HG02884 (cell line): ENCODE measurements around the gene KIT.

Experiments
- ATAC-seq: cut with Tn5 transposase; IDR thresholded peaks from one replicate; pipeline ENCODE4 v1.9.1; 2021; ENCODE audit warnings: mild to moderate bottlenecking, moderate library complexity; ENCODE audit not compliant: unreplicated experiment

KIT gene

DNA sequence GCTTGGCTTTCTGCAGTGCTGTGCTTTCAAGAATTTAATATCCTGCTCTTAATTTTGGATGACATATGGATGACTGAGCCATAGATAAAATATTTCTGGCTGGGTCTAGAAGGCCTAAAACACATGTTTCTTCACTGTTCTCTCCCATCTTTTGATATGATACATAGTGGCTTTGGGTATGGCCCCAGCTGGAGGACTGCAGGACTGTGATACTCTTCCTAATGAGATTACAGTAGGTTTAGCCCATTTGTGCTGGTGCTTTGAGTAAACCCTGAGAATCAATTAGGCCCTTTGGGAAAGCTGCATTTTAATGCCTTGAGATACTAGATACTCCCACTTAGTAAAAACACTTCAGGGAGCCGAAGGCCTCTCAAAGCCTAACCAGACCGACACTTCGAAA lies 38.0 kb downstream of the KIT start:
- ATAC-seq, result no peak

DNA sequence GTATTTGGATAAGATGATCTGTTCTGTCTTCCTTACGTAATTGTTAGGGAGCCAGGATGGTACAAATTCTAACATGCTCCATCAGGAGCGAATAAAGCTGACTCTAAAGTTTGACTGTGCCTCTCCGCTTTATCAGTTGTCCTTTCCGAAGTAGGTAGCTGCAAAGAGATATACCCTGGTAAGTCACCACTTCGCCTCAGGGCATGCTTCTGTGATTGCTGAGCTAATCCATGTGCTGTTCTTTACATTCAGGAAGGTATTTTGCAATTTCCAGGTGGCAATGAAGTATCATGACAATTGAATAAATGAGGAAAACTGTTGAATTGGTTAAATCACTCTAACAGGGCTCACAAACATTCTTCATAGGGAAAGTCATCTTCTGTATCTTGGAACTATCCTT lies 38.9 kb downstream of the KIT start:
- no peak for ATAC-seq

DNA sequence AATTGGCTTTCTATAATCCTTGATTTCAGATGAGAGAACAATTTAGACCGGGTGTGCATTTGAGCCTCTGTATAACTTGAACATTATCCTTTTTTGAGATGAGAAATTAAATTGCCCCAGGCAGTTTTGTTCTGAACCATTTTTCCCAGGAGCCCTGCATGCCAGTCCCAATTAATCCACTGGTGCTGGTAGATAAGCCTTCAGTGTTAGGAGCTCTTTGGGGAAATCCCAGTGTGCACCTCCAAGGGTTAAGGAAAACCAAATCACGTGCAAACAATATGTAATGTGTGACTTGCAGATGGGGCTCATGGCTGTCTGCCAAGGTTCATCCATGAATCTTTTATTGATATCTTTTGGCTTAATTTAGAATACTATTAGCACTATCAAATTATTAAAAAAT lies 43.2 kb downstream of the KIT start:
- ATAC-seq, result no peak

DNA sequence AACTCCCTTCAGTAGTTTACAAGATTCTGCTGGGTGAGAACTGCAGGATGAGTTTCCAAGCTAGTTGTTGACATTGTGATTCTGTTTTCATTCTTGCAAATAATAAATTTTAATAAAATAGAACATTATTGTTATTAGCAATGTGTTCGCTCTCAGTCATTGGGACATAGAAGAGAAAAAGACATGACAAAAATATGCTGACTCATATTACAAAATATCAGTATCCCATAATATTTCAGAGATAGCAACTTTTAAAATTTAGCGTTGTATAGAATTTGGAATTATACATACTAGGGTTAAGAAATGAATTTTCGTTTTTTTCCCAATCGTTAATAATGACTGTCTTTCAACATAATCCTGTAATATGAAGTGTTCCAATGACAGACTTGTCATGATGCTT lies 45.4 kb downstream of the KIT start:
- no peak for ATAC-seq

DNA sequence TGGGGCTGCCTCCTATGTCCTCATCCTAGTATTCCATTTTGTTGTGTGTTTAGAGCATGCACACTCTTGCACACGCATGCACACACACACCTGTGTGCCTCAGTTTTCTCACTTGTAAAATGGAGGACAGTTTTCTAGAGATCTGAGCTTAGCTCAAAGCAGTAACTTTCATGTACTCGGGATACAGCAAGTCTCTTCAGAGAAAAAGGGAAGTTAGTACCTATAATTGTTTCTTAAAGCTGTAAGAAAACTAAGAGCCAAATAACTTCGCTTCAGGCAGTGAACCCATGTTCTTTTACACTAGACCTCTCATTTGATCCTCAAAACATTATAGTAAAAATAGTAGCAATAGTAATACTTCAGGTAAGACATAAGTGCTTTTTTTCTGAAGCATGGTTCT lies 49.6 kb downstream of the KIT start:
- no peak for ATAC-seq

DNA sequence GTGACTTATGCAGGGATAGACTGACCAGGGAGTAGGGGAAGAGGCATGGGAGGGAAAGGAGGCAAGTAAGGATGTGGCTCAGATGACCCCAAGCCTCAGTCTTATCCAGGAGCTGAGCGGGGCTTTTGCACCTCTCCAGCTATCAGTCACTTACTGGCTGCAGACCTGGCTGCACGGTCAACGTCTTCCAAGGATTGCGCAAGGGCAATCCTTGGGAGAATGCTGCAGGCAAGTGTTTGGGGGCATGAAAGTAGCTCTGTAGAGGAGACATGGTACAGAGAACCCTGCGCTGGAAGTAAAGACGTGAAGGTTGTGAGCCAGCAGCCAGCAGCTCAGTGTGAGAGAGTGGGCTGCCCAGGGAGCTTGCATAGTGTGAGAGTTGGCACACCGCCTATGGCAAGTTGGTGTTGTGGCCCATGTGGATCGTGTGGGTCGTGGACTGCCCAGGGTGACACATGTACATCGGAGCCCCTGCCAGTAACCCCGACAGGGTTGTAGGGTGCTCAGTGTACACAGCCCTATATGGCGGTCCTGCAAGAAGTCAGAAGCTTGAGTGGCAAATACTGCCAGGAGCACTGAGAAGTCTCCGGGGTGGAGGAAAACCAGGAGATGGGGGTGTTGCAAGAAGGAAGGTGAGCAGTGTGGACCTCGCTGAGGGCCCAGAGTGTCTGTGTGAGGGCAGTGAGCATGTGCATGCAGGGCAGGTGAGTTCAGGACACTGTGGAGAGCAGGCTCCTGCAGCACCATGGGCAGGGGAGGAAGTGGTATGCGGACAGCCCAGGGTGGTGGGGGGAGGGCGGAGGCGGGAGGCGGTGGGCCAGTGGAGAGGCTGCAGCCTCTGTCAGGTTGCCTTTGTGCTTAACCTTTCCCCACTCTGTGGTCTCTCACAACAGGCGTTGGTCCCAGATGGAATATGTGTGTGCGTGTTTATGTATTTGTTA lies 50.9 kb downstream of the KIT start:
- no peak for ATAC-seq

DNA sequence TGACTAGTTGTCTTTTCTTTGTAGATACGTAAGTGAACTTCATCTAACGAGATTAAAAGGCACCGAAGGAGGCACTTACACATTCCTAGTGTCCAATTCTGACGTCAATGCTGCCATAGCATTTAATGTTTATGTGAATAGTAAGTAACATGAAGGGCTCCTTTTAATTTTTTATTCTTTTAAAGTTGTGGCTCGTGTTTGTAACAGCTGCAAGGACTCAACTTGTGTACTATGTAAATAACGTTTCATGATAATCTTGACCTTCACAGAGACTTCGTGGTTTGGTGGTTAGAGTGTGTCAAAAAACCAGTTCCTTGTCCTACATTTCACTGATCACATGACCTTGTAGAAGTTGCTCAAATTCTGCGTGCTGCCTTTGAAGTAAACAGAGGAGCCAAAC lies 51.6 kb downstream of the KIT start:
- ATAC-seq, result no peak

DNA sequence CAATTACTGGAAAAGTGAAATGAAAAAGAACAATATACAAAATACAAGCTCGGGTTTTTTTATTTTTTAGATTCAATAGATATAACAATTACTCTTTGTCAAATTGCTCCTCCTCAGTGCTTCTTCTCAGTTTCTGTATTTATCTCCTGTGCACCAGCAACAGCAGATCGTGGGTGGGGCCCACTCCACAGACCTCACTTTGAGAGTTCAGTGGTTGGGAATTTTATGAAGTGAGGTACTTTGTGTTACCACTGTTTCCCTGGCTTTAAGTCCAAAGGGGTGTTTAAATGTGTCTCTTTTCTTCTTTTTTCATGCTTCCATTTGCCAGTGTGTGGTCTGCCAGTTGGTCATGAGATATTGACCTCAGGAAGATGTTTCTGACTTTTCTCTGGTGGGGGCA lies 54.4 kb downstream of the KIT start:
- no peak for ATAC-seq

DNA sequence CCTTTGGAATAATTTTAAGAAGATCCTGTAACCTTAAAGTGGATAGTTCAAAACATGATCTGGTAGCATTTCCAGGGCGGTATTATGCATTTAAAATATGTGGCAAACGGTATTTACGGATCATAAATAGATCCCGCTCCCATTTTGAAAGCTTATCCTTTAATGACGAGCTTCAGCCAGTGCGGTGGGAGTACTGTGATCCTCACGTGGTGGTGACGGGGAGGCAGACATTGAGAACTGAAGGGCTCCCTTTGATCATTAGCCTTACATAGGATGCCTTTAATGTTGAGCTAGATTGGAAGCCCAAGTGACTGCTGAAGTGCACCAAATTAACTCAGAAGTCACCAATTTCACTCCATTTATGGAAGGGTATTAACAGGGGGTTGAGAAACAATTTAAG lies 56.9 kb downstream of the KIT start:
- ATAC-seq, result no peak

DNA sequence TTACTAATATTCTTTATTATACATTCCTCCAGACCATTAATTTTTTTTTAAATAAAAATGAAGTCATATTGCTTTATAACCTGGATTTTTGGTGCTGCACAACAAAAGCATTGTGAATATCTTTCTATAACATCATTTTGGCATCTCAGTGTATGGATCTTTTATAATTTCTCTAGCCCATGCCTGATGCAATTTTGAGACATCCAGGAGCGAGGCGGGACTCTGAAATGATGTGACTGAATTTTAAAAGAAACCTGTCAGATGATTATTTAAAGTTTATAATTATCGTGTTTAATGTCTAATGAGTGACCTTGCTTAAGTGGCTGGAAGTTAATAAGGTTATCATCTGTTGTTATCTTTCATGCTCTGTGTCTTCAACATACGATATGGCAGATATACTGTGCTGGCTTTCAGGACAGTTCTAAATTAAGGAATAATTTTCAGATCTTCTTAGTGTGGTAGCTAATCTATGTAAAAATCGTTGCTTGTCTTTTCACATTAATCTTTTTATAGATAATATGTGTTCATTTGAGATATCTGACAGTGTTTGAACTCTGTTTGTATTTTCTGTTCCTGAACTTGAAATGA lies 58.8 kb downstream of the KIT start:
- ATAC-seq, result no peak

DNA sequence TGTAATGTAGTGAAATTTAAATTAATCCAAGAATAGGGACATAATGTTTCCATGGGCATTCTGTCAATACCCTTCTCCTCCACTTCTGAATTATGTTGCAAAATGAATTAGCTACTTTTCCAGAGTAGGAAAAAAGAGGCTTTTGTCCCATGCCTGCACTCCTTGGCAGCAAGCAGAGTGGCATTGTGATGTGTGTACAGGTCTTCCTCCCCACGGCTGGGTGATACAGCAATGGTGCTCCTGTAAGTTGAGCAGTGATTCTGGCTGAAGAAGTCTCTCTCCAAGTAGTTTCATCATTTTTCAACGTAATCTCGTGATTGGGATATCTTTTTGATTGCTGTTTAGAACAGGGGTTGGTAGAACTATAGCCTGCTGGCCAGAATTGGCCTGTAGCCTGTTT lies 59.9 kb downstream of the KIT start:
- ATAC-seq, result no peak

DNA sequence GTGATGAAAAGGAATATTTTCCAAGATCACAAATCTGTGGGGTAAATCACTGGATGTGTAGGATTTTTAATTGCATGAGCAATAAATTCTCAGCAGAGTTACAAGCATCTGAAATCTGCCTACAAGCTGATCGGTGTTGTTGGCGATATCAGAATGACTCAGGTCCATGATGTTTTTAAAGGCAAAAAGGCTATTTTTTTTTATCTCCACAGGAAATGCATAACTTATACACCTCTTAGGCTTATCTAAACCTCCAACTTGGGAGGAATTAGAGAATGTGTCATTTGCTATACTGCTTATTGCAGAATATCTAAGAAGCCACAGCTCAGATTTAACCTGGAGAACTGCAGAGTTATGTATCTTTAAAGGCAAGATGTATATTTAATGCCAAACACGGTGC lies 61.6 kb downstream of the KIT start:
- no peak for ATAC-seq

DNA sequence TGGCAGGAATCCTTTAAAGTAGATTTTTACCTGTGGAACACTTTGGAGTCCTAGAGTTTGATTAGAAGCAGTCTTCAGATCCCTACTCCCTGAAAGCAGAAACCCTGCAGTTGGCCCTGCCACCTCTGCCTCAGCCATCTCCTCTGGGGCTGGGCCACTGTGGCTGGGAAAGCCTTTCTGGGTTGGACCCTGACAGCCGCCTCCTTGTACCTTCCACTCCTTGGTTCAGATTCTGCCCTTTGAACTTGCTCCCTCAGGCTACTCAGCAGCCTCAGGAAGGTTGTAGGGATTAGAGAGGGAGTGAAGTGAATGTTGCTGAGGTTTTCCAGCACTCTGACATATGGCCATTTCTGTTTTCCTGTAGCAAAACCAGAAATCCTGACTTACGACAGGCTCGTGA lies 65.5 kb downstream of the KIT start:
- no peak for ATAC-seq

DNA sequence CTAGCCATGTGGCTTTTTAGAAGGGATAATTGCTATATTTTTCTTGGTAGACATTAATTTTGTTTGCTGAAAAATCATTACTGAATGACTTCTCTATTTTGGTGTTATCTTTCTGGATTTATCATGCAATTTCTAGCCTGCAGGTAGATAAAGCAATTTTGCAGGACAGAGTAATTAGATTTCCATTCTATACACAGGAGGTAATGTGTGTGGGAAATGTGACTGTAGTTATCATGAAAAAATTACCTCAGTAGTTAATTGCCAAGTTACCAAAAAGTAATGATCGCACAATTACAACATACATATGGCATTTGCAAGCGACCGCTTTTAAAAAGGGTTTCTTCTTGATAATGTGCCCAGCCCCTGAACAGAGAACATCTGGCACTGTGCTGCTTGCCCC lies 66.1 kb downstream of the KIT start:
- no peak for ATAC-seq

DNA sequence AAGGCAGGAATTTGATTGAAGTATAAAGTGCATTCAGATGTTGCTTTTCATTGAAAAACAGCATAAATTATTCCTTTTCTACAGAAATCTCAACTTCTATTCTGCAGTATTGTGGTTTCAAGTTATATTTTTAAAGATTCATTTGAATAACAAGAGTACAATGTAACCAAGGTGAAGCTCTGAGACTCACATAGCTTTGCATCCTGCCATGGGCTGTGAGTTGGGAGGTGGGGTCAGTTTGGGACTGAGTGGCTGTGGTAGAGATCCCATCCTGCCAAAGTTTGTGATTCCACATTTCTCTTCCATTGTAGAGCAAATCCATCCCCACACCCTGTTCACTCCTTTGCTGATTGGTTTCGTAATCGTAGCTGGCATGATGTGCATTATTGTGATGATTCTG lies 69.2 kb downstream of the KIT start:
- ATAC-seq, result peak; percentile 33

DNA sequence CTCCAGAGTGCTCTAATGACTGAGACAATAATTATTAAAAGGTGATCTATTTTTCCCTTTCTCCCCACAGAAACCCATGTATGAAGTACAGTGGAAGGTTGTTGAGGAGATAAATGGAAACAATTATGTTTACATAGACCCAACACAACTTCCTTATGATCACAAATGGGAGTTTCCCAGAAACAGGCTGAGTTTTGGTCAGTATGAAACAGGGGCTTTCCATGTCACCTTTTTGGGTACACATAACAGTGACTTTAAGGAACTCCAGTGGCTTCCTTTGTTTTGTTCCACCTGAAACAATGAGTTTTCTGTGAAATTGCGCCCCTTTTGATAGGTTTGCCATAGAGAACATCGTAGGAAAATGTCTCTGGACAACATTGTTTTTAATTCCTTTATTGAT lies 69.6 kb downstream of the KIT start:
- peak; percentile 64 for ATAC-seq

DNA sequence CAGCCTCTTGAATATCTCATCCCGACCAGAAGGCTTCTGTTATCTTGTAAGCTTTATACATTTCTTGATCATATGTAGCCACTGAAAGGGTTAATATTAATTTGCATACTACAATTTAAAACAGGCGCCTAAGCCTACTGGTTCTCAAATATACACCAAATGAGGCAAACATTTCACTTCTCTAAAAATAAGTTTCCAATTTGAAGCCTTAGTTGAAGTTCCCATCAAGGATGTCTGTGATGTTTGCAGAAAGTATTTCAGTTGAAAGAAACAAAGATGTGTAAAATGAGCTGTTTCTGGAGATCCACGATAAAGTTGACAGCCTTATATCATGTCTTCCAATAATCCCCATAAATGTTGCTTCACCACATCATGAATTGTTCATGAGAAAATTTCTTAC lies 70.6 kb downstream of the KIT start:
- ATAC-seq, result no peak

DNA sequence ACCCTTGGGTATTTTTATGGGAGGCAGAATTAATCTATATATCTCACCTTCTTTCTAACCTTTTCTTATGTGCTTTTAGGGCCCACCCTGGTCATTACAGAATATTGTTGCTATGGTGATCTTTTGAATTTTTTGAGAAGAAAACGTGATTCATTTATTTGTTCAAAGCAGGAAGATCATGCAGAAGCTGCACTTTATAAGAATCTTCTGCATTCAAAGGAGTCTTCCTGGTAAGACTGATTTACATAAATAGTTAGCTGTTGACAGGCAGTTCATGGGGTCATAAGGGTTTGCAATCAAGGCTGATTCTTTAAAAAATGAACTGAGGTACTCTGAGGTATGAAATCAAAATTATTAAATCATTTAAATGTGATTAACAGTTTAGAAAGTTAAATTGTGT lies 71.5 kb downstream of the KIT start:
- no peak for ATAC-seq

DNA sequence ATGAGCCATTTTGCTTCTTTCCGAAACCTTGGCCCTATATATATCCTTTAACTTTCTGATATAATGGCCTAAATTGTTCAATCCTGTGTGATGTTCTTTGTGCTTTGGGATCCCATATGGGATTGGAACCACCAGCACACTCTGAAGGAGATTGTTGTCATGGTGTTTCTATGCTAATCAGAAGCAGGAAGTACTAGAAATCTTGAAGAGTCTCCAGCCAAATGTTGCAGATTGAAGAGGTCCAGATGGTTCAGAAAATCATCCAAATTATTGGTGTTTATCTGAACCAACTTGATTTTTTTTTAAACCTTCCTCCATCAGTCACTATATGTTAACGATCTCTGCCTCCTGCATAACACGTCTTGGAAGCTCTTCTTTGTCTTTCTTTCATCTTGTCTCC lies 72.8 kb downstream of the KIT start:
- ATAC-seq, result no peak

DNA sequence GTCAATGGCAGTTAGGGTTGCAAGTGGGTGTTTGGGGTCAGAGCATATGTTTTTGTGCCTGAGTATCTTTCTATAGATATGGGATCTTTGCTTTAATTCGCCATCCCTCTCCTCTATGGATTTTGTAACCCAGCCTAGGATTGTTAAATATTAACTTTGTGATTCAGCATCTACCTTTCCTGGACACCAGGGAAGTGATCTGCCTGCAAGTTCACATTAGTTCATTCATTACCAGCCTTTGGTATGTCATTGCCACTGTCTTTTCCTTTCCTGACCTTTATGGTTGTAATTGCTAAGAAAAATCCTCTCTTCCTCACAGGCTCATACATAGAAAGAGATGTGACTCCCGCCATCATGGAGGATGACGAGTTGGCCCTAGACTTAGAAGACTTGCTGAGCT lies 73.8 kb downstream of the KIT start:
- no peak for ATAC-seq

DNA sequence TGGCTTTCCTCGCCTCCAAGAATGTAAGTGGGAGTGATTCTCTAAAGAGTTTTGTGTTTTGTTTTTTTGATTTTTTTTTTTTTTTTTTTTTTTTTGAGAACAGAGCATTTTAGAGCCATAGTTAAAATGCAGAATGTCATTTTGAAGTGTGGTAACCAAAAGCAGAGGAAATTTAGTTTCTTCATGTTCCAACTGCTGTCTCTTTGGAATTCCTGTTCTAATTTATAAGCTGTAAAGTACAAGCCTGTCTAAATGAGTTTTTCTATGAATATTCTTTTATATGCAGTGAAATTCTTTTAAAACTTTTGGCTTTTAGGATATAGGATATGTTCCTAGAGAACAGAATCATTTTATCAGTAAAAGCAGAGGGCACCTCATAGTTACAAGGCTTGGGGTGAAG lies 74.2 kb downstream of the KIT start:
- no peak for ATAC-seq

DNA sequence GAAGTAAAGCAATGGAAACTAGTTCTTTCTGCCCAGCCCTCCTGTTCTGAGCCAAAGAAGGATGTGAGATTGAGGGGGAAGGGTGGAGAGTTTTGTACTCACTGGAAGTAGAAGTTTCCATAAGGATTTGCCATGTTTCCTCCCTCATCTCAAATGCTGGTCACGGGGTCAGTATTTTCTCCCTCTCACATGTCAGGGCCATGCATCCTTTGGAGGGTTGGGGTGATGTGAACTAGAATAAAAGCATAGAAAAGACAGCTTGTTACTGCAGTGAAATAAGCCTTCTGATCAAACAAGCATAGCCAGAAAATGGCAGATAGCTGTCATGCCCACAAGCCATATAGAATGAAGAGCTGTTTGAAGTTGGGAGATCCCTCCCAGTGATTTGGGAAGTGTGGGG lies 79.7 kb downstream of the KIT start:
- no peak for ATAC-seq

DNA sequence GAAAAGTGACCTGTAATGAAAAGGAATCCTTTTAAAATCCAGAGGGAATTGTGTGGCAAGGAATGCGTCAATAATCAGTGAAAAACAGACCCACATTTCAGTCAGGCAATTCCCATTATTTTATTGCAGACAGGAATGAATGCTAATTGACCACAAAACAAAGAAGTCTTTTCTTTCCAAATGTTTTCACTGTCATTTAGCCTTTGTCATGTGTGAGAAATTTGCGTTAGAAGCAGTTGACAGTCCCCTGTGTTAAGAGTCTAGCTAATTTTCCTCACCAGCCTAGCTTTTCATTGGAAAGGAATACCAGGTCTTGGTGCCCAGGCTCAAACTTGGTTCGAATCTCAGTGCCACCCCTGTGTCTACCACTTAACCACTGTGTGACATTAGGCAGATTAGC lies 83.4 kb downstream of the KIT start:
- ATAC-seq, result no peak
